RWPE2 (cell line): ENCODE data around the gene SIGLEC5.

Experiments used
- ATAC-seq: fragments of 200-7000 bp; cut with Tn5 transposase; 3 replicates; pipeline ENCODE4 v1.9.1; 2021; ENCODE audit warnings: low read depth
- DNase-seq: peaks from one replicate; pipeline ENCODE4 v3.0.0-alpha.2; 2020; ENCODE audit warnings: low spot score
- H3K27ac ChIP-seq: fragments of 450-650 bp; 2 replicates; pipeline ENCODE4 v1.5.1; 2017; ENCODE audit warnings: mild to moderate bottlenecking; ENCODE audit not compliant: poor library complexity, severe bottlenecking
- H3K27me3 ChIP-seq: fragments of 250-450 bp; sonication (Bioruptor Pico); 2 replicates; pipeline ENCODE4 v1.5.1; 2021; ENCODE audit warnings: mild to moderate bottlenecking, moderate library complexity; ENCODE audit not compliant: insufficient read depth, poor library complexity, severe bottlenecking
- H3K36me3 ChIP-seq: fragments of 250-450 bp; sonication (Bioruptor Pico); 2 replicates; pipeline ENCODE4 v1.5.1; 2020; ENCODE audit warnings: low read depth, mild to moderate bottlenecking, moderate library complexity
- H3K4me1 ChIP-seq: fragments of 250-450 bp; sonication (Bioruptor Pico); 2 replicates; pipeline ENCODE4 v1.5.1; 2021; ENCODE audit warnings: mild to moderate bottlenecking, moderate library complexity; ENCODE audit not compliant: insufficient read depth, poor library complexity, severe bottlenecking
- H3K4me3 ChIP-seq: fragments of 250-450 bp; sonication (Bioruptor Pico); 2 replicates; pipeline ENCODE4 v1.5.1; 2021; ENCODE audit warnings: mild to moderate bottlenecking, moderate library complexity; ENCODE audit not compliant: severe bottlenecking
- H3K9me3 ChIP-seq: fragments of 250-450 bp; sonication (Bioruptor Pico); 2 replicates; pipeline ENCODE4 v1.5.1; 2021; ENCODE audit warnings: mild to moderate bottlenecking, moderate library complexity; ENCODE audit not compliant: severe bottlenecking
- TF ChIP-seq, protein P1 (sequence below): fragments of 450-650 bp; IDR thresholded peaks from one replicate; pipeline ENCODE4 v1.5.1; 2017; ENCODE audit warnings: mild to moderate bottlenecking, moderate library complexity; ENCODE audit not compliant: poor library complexity, severe bottlenecking

Gene SIGLEC5

DNA sequence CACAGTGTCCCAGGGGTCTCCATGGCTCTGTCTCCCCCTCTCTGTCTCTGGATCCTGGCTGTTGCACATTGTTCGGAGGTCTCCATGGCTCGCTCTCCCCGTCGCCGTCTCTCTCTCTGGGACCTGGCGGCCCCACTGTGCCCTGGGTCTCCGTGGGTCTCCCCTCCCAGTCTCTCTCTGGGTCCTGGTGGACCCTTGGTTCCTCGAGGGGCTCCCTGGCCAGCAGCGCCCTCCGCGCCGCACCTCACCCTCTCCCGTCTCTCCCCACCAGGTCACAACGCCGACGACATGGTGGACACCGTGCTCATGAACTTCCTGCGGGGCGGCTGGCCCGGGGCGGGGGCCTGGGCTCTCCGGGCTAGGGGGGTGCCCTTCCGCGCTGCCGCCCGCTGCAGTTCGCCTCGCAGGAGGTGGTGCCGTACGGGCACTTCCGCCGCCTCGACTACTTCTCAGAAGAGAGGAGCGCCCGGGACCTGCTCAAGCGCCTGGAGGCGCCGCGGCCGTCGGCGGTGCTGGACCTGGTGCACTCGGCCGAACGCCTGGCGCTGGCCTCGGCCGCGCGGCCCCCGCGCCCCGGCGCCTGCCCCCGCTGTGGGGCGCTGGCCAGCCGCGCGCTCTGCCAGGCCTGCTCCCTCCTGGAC is 29.1 kb downstream of the SIGLEC5 start:
- TF ChIP-seq, protein P1, sequence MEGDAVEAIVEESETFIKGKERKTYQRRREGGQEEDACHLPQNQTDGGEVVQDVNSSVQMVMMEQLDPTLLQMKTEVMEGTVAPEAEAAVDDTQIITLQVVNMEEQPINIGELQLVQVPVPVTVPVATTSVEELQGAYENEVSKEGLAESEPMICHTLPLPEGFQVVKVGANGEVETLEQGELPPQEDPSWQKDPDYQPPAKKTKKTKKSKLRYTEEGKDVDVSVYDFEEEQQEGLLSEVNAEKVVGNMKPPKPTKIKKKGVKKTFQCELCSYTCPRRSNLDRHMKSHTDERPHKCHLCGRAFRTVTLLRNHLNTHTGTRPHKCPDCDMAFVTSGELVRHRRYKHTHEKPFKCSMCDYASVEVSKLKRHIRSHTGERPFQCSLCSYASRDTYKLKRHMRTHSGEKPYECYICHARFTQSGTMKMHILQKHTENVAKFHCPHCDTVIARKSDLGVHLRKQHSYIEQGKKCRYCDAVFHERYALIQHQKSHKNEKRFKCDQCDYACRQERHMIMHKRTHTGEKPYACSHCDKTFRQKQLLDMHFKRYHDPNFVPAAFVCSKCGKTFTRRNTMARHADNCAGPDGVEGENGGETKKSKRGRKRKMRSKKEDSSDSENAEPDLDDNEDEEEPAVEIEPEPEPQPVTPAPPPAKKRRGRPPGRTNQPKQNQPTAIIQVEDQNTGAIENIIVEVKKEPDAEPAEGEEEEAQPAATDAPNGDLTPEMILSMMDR: no peak
- Histone ChIP-seq H3K27me3 (no peaks in the 10 kb centered on the region), H3K9me3 (no peaks in the 10 kb centered on the region), H3K27ac (no peak overlapping the region), H3K36me3 (no peaks in the 10 kb centered on the region), H3K4me1 (no peaks in the 10 kb centered on the region), H3K4me3 (no peak overlapping the region)
- DNase-seq: no peak
- ATAC-seq: no peak

DNA sequence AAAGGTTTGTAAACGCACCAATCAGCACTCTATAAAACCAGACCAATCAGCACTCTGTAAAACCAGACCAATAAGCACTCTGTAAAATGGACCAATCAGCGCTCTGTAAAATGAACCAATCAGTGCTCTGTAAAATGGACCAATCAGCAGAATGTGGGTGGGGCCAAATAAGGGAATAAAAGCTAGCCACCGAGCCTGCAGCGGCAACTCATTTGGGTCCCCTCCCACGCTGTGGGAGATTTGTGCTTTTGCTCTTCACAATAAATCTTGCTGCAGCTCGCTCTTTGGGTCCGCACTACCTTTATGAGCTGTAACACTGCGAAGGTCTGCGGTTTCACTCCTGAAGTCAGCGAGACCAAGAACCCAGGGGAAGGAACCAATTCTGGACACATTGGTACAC is 31.1 kb downstream of the SIGLEC5 start:
- no peak overlapping the region for H3K27ac ChIP-seq
- no peak for ATAC-seq
- no peaks in the 10 kb centered on the region for H3K9me3 ChIP-seq
- H3K27me3 ChIP-seq: no peaks in the 10 kb centered on the region
- TF ChIP-seq, protein P1: no peak
- no peak for DNase-seq
- H3K4me3 ChIP-seq: no peak overlapping the region
- no peaks in the 10 kb centered on the region for H3K36me3 ChIP-seq
- H3K4me1 ChIP-seq: no peaks in the 10 kb centered on the region

DNA sequence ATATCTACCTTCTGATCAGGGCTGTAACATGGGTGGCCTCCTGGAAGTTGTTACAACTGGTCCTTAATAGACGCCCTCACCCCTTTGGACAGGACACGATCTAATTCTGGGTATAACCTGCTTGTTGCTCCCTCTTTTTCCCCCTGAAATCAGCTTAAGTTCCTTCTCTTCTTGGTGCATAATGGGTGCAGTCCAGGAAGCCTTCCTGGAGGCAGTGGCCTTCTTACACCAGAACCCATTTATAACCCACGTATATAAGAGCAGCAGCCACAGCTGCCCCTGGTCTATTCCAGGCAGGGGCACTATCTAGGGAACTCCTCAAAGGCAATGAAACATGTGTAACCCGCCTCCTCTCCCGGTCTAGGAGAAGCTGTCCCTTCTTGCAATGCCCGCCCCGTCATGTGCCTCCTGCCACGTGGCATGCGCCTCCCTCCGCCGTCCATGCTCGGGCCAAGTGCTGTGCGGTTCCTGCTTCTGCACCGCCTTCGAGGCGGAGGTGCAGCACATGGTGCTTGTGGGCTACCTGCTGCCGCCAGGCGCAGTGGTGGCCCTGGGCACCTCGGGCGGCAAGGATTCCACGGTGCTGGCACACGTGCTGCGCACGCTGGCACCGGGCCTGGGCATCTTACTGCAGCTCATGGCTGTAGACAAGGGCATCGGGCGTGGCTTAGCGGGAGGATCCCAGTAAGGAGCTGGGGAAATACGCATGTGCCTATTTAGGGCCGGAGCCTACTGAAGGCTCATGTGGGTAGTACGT is 31.9 kb downstream of the SIGLEC5 start:
- H3K36me3 ChIP-seq: no peaks in the 10 kb centered on the region
- TF ChIP-seq, protein P1: no peak

DNA sequence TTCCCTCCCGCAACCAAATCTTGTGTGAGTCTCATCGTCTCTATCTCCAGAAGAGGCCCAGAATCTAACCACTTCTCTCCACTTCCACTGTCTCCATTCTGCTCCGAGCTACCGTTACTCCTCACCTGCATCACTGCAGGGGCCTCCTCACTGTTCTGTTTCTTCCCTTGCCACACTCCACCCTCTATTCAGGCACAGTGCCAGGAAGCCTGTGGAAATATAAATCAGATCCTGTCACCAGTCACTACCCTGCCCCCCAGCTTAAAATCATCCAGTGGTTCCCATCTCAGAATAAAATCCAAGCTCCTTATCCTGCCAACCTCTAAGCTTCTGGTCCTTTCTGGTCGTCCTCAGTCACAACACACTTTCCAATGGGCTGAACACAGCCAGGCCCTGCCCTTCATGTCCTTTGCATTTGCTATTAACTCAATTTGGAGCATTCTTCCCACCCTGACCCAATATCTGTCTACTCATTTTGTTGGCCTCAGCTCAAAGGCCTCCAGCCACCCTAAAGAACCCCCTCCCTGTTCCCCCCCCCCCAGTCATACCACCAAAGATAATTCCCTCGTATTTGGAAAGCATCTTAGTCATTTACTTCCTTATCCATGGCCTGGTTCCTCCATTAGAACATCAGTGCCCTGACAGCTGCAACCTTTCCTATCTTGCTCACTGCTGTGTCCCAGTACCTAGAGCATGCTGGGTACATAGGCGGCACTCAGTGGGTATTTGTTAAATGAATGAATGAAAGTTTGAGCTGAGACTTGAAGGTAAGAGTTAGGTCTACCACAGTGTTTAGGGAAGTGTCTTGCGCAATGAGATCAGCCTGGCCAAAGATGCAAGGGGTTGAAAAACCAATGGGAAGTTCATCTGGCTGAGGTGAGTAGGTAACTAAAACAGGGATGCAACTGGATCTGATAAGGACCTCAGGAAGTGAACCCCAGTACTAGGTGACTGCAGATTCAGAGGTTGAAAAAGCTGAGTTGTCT is 34.7 kb downstream of the SIGLEC5 start:
- DNase-seq (no peak), ATAC-seq (no peak)
- Histone ChIP-seq H3K27ac (no peak overlapping the region), H3K36me3 (no peaks in the 10 kb centered on the region), H3K27me3 (no peaks in the 10 kb centered on the region), H3K4me1 (no peaks in the 10 kb centered on the region), H3K9me3 (no peaks in the 10 kb centered on the region), H3K4me3 (peak overlapping the region; percentile 47)
- TF ChIP-seq, protein P1: no peak

More for the DNA sequence above, 31.9 kb downstream of the SIGLEC5 start:
- Histone ChIP-seq H3K27me3 (no peaks in the 10 kb centered on the region), H3K4me3 (no peak overlapping the region), H3K4me1 (no peaks in the 10 kb centered on the region), H3K27ac (no peak overlapping the region), H3K9me3 (no peaks in the 10 kb centered on the region)
- ATAC-seq: no peak
- no peak for DNase-seq
